B cell (primary cell): ENCODE data around the gene NOL3. TPM values are rescaled to one million over a fixed set of nuclear protein-coding genes. Genes with fewer than 3 reads are reported as not detected.

Experiments used
- ATAC-seq: fragments of 200-7000 bp; cut with Tn5 transposase; one replicate; pipeline ENCODE4 v1.10.0; 2021; ENCODE audit warnings: low read depth, mild to moderate bottlenecking, moderate number of reproducible peaks, moderate library complexity
- CTCF ChIA-PET: fragments of 350-600 bp; sonication (Branson Sonifier 250); formaldehyde crosslinking; loops from one replicate; lab custom pipeline; 2021; ENCODE audit warnings: antibody characterized with exemption, inconsistent platforms; lab: Charles Lee
- POLR2A ChIA-PET: fragments of 350-600 bp; sonication (Branson Sonifier 250); formaldehyde crosslinking; loops from one replicate; lab custom pipeline; 2021; ENCODE audit warnings: antibody characterized with exemption; lab: Charles Lee
- DNase-seq: peaks from one replicate; pipeline ENCODE4 v3.0.0; 2013
- H2AFZ ChIP-seq: 2 replicates; pipeline ENCODE4 v1.6.1; 2012; ENCODE audit warnings: mild to moderate bottlenecking, low read depth, low read length; ENCODE audit not compliant: insufficient read depth, poor library complexity, severe bottlenecking
- H3K27ac ChIP-seq, 2 donors: 1 replicate in 1 of 2; 2 replicates in 1 of 2; pipeline ENCODE4 v1.5.1; 2012 to 2013; ENCODE audit warnings: low read length in 2 of 2, mild to moderate bottlenecking in 2 of 2, moderate library complexity in 1 of 2
- H3K27me3 ChIP-seq, 4 experiments: fragments of 200-600 bp in 1 of 4; sonication (generic) in 1 of 4; replicated peaks in 1 of 4; 1 replicate in 2 of 4; 2 replicates in 2 of 4; pipeline versions ENCODE4 v1.6.1 to v1.7.0; 2013 to 2016; ENCODE audit warnings: low read length in 3 of 4, mild to moderate bottlenecking in 2 of 4, mixed read lengths in 1 of 4, moderate library complexity in 1 of 4; ENCODE audit not compliant: insufficient read depth in 4 of 4, control insufficient read depth in 3 of 4; ENCODE audit errors: control extremely low read depth in 1 of 4
- H3K36me3 ChIP-seq, 2 experiments: replicated peaks in 1 of 2; 1 replicate in 1 of 2; 2 replicates in 1 of 2; pipeline versions ENCODE4 v1.6.1 to v1.7.1; 2013; ENCODE audit warnings: low read length in 1 of 2; ENCODE audit not compliant: insufficient read depth in 2 of 2, control insufficient read depth in 1 of 2; ENCODE audit errors: control extremely low read depth in 1 of 2, extremely low read depth in 1 of 2
- H3K4me1 ChIP-seq, 2 donors: fragments of 200-600 bp in 1 of 2; sonication (generic) in 1 of 2; 1 replicate in 1 of 2; 2 replicates in 1 of 2; pipeline versions ENCODE4 v1.5.1 to v1.6.1; 2013 to 2017; ENCODE audit warnings: low read length in 2 of 2; ENCODE audit not compliant: control insufficient read depth in 2 of 2, insufficient read depth in 2 of 2
- H3K4me2 ChIP-seq: replicated peaks from 2 replicates; pipeline ENCODE3; 2012; ENCODE audit warnings: mild to moderate bottlenecking, low read depth, low read length; ENCODE audit not compliant: poor library complexity, severe bottlenecking
- H3K4me3 ChIP-seq, 5 experiments: fragments of 200-600 bp in 1 of 5; sonication (generic) in 1 of 5; 1 replicate in 3 of 5; 2 replicates in 2 of 5; pipeline versions ENCODE4 v1.5.1 to v1.7.0; 2011 to 2016; ENCODE audit warnings: low read length in 4 of 5, mild to moderate bottlenecking in 4 of 5, low read depth in 2 of 5, control low read depth in 1 of 5, moderate library complexity in 1 of 5; ENCODE audit not compliant: insufficient read depth in 1 of 5; ENCODE audit errors: control extremely low read depth in 1 of 5, extremely low read depth in 1 of 5
- H3K79me2 ChIP-seq: fragments of 200-600 bp; sonication (generic); one replicate; pipeline ENCODE4 v1.6.0; 2016; ENCODE audit warnings: low read length; ENCODE audit not compliant: control insufficient read depth, insufficient read depth
- H3K9ac ChIP-seq: fragments of 200-600 bp; sonication (generic); 2 replicates; pipeline ENCODE4 v1.6.1; 2017; ENCODE audit warnings: mild to moderate bottlenecking, low read length, moderate library complexity
- H3K9me3 ChIP-seq, 3 donors: one replicate each; pipeline versions ENCODE4 v1.6.1 to v1.7.1; 2013; ENCODE audit warnings: low read length in 2 of 3; ENCODE audit not compliant: control insufficient read depth in 2 of 3, insufficient read depth in 1 of 3; ENCODE audit errors: control extremely low read depth in 1 of 3
- H4K20me1 ChIP-seq: 2 replicates; pipeline ENCODE4 v1.6.0; 2012; ENCODE audit warnings: mild to moderate bottlenecking, low read length; ENCODE audit not compliant: insufficient read depth, control insufficient read depth, poor library complexity, severe bottlenecking
- H3K27ac Mint-ChIP-seq: one replicate; pipeline ENCODE4 v1.8.0; 2021; ENCODE audit warnings: mixed read lengths
- H3K27me3 Mint-ChIP-seq: one replicate; pipeline ENCODE4 v1.8.0; 2021; ENCODE audit warnings: mixed read lengths
- H3K4me1 Mint-ChIP-seq: one replicate; pipeline ENCODE4 v1.8.0; 2021; ENCODE audit warnings: mixed read lengths
- H3K4me3 Mint-ChIP-seq: one replicate; pipeline ENCODE4 v1.8.0; 2021; ENCODE audit warnings: mixed read lengths
- H3K9me3 Mint-ChIP-seq: one replicate; pipeline ENCODE4 v1.8.0; 2022; ENCODE audit warnings: mixed read lengths; ENCODE audit not compliant: insufficient read depth
- CTCF ChIP-seq: fragments of 200-600 bp; IDR thresholded peaks from one replicate; pipeline ENCODE4 v1.8.0; 2022; ENCODE audit warnings: antibody characterized with exemption, mild to moderate bottlenecking
- EZH2 ChIP-seq: IDR thresholded peaks from 2 replicates; pipeline ENCODE4 v1.6.1; 2012; ENCODE audit warnings: borderline replicate concordance, low read depth, mild to moderate bottlenecking, moderate library complexity, low read length; ENCODE audit not compliant: insufficient read depth, poor library complexity, severe bottlenecking
- WGBS: methylation state at CpG from one replicate; pipeline ENCODE4 v1.1.5; 2013; ENCODE audit warnings: missing lambda C conversion rate; ENCODE audit not compliant: insufficient coverage; 5-methylcytosine and 5-hydroxymethylcytosine counted together
- intact Hi-C: fragments of 100-400 bp; cut with micrococcal nuclease; formaldehyde crosslinking; loops from one replicate; pipeline ENCODE4 v1.10.0; 2022
- polyA plus RNA-seq: library from polyadenylated mRNA; depleted of rRNA; stranded (reverse); fragments of >200 nt; gene quantifications from 2 replicates; pipeline ENCODE4 v1.2.3, GENCODE V29; 2012
- total RNA-seq, 2 donors: library from RNA; stranded (reverse); fragments of 120-200 nt in 1 of 2; gene quantifications; 1 replicate in 1 of 2; 2 replicates in 1 of 2; pipeline versions ENCODE4 v1.2.3 to v1.2.4, GENCODE V29; 2013 to 2022

Gene NOL3
- total and polyA plus RNA-seq, 2 donors (not counting 1 experiment from before 2014, with no cell fraction given), result 0.60 to 0.96 TPM

DNA sequence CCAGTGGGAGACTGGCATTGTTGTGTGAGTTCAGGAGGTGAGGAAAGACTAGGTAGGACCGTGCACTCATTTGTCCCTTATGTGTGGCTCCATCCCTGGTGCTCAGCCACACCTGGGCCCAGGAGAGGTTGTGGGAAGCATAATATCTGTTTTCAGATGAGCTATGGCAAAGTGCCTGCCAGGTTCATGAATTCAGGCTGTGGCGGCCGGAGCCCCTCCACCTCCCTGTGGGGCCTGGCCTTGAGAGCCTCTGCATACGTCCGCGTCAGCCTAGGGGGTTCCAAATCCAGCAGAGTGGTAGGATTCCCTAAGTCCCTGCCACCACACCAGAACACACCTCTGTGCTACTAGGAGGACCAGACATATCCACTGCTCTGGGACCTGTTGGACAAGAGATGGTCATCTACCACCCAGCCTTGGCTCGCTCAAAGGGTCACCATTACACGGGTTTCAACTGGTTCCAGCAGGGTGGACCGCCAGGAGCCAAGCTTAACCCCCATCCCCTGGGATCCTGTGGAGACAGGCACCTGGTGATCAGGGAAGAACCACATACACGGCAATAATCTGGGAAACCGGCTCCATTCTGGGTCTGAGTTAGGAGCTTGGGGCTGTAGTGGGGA lies 21.6 kb upstream of the NOL3 start:
- no peak for DNase-seq
- peaks cover under 1% of the 10 kb centered on the region for H4K20me1 ChIP-seq
- H3K36me3 ChIP-seq, result peaks cover 0 to 46% of the 10 kb centered on the region in 2 experiments
- no peak overlapping the region for H3K4me3 ChIP-seq
- 99% methylated on average over 11 of the region's 11 CpGs for WGBS
- H3K4me3 Mint-ChIP-seq, result no peak overlapping the region
- no peaks in the 10 kb centered on the region for H3K9me3 Mint-ChIP-seq
- no peak for ATAC-seq
- H3K79me2 ChIP-seq, result no peaks in the 10 kb centered on the region
- intact Hi-C loops, result no loop called here
- H2AFZ ChIP-seq, result no peak overlapping the region
- CTCF ChIA-PET, result interaction anchor here (0.6 to 1.2 kb wide), 3 partner anchors 9 to 30 kb away, joined by 3 read pairs; no protein-coding TSS in a partner anchor
- H3K27ac ChIP-seq, result no peak overlapping the region
- H3K4me1 Mint-ChIP-seq, result peaks cover 16% of the 10 kb centered on the region
- peaks cover 0 to 28% (median 10%) of the 10 kb centered on the region in 4 experiments for H3K27me3 ChIP-seq
- H3K9ac ChIP-seq, result no peak overlapping the region
- peaks cover 0 to 19% (median 0%) of the 10 kb centered on the region in 3 donors for H3K9me3 ChIP-seq
- no peak overlapping the region for H3K27ac Mint-ChIP-seq
- TF ChIP-seq EZH2 (no peak), CTCF (no peak)
- peaks cover 20% of the 10 kb centered on the region for H3K27me3 Mint-ChIP-seq
- no peak overlapping the region for H3K4me2 ChIP-seq
- POLR2A ChIA-PET, result no interaction called here
- H3K4me1 ChIP-seq, result peaks cover 10 to 14% of the 10 kb centered on the region in 2 donors
